Activated gamma-delta T cell (primary cell): ENCODE data around the gene MPPED1.

Experiments used
- DNase-seq: peaks from one replicate; lab custom pipeline; 2025; lab: John Stamatoyannopoulos, UW

MPPED1 gene

DNA sequence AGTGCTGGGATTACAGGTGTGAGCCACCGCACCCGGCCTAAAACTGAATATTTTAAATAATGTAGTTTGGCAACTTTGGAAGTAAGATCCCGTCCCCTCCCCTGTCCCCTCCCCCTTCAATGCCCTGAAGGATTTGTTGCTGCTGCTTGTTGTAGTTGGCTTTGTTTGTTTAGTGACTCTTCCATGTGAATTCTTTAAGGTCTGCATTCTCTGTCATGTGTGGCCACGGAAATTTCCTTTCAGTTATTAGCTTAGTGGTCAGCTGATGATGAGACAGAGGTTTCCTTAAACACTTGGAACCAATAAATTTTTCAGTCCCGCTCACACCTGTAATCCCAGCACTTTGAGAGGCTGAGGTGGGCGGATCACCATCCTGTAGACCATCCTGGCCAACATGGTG is 109.9 kb downstream of the MPPED1 start:
- no peak for DNase-seq

DNA sequence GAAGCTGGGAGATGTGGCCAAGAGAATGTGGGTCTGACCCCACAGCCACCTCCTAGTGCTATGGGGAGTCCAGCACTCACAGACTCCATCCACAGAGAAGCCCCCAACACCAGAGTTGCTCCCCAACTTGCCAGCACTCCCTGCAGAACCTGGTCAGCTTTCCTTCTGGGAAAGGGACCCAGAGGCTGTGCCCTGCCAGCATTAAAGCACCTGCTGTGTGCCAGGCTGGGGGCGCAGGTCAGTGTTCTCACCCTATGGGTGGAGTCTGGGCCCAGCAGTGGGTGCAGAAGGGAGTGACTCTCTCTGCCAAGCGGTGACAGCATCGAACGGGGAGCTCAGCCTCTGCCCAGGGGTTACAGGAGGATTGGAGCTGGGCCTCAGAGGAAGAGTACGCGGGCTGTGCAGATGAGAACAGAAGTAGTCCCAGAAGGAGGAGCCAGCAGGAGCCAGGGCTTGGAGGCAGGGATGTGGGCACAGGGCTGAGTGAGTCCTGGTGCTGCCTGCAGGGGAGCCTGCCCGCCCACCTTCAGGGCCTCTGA is 114.4 kb downstream of the MPPED1 start:
- DNase-seq = no peak

GRCh38 chr22:43526946-43527345 is 115.1 kb downstream of the MPPED1 start:
- DNase-seq = no peak

GRCh38 chr22:43528601-43529360 is 117.0 kb downstream of the MPPED1 start:
- no peak for DNase-seq

DNA sequence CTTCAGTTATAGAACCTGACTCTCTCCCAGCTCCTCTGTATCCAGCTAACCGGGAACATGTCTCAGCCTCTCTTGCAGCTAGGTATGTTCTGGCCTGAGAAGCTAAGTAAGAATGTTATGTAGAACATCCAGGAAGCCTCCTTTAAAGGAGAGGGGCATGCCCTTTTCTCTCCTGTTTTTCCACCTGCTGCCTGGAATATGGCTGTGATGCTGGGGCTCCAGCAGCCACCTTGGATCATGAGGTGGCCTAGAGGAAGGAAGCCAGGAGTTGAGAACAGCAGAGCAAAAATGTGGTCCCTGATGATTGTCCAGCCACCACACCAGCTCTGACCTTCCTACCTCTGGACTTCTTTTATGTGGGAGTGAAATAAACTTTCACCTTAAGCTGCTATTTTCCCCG is 117.6 kb downstream of the MPPED1 start:
- DNase-seq = no peak

DNA sequence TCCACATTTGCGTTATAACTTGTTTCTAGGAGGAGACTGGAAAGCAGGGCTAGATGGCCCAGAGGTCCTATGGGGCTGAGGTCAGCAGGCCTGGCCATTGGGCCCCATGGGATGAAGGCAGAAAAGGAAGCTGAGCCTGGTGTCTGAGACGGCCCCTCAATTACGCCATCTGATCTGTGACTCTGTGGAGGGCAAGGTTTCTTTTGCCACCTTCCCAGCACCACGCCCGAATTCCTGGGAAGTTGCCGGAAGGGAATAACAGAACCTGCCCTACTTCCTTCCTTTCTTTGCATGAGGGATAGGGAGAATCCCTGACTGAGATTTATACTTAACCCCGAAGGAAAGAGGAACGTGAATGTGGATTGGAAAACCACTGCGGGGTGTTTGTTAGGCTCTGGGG is 118.1 kb downstream of the MPPED1 start:
- no peak for DNase-seq

- no peak for DNase-seq
Measured at GRCh38 chr22:43530349-43531201, 118.8 kb downstream of the MPPED1 start.

DNA sequence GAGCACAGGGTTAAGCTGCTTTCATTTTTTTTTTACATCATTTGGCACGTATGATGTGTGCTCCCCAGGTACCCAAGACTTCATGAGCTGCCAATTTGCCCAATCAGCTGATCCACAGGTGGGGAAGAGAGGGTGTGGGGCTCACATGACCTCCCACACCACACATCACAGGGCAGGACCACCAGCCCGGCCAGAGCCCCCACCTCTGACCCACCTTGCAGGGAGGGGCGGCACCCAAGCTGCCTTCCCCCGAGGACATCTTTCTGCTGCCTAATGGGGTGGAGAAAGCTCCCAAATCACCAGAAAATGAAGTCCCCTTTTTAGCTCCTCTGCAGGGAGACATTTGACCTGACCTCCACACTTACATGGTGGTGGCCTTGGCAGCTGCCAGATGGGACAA is 119.8 kb downstream of the MPPED1 start:
- no peak for DNase-seq

GRCh38 chr22:43532301-43533155 is 120.7 kb downstream of the MPPED1 start:
- DNase-seq = no peak

- no peak for DNase-seq
Measured at GRCh38 chr22:43533156-43533530, 121.3 kb downstream of the MPPED1 start.

GRCh38 chr22:43533656-43534428 is 122.0 kb downstream of the MPPED1 start:
- no peak for DNase-seq

DNA sequence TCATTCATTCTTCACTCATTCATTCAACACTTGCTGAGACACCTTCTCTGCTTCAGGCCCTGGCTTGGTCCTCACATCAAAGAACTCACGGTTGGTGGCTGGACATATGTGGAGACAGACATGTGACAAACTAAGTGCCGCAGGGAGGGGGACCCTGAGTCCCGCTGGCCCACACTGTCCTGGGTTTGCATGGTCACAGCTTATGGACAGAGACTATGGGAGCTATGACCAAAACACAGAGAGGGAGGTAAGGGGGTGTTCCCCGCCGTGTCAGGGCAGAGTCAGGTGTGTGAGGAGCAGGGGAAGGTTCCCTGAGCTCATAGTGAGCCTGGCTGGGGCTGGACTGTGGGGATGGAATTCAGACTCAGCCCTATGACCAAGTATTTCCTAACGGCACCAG is 123.1 kb downstream of the MPPED1 start:
- no peak for DNase-seq

DNA sequence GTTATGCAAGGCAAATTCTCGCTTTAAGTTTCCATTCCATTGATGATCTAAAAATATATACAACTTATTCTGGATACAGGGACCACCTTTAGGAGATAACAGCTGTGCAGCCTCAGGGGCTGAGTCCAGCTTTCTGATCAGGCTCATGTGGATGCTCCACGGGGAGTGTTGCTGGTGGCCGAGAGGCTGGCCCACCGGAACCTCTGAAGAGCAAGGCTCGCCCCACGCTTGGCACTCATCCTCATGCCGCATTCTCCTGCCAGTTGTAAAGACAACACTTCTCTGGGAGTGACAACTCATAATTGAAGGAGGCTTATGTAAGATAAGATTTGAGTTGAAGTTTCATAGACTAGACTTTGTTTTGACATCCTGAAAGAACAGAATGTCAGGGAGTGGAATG is 123.5 kb downstream of the MPPED1 start:
- no peak for DNase-seq

DNA sequence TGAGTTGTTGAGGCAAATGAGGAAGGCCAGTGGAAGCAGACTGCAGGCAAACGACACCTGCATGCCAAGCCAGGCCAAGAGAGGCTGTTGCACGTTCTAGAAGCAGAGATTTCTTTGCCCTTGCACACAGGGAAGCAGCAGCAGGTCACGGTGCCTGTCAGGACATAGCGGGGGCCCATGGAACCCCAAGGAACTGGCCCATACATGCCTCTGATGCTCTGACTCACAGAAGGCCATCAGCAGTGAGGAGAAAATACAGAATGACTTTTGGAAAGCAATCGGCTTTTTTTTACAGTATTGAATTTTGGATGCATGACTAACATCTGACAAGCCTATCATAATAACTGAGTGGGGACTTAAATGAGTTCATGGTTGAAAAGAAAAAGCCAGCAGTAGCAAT is 123.9 kb downstream of the MPPED1 start:
- no peak for DNase-seq

DNA sequence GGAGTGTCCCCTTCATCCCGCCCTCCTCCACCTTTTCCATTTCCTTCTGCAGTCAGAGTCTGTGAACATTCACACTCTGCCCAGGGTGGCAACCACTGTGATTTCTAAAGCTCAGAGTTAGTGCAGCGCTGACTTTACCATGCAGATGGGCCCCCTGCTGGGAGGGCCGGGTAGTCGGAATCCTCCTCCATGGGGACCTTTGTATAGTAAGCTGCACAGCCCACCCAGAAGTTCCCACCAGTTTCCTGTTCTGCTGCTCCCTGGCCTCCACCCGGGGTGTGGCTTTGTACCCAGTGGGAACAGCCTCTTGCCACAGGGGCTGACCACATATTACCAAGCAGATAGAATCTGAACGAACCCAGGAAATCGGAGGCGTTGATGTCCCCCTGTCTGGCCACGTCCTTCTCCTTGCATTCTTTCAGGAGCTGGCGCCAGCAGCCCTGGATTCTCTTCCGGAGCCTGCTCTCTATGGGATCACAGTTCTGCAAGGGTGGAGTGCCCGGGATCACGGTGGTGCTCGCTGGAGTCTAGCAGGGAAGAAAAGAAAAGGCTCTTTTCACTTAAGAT is 125.3 kb downstream of the MPPED1 start:
- DNase-seq = no peak

DNA sequence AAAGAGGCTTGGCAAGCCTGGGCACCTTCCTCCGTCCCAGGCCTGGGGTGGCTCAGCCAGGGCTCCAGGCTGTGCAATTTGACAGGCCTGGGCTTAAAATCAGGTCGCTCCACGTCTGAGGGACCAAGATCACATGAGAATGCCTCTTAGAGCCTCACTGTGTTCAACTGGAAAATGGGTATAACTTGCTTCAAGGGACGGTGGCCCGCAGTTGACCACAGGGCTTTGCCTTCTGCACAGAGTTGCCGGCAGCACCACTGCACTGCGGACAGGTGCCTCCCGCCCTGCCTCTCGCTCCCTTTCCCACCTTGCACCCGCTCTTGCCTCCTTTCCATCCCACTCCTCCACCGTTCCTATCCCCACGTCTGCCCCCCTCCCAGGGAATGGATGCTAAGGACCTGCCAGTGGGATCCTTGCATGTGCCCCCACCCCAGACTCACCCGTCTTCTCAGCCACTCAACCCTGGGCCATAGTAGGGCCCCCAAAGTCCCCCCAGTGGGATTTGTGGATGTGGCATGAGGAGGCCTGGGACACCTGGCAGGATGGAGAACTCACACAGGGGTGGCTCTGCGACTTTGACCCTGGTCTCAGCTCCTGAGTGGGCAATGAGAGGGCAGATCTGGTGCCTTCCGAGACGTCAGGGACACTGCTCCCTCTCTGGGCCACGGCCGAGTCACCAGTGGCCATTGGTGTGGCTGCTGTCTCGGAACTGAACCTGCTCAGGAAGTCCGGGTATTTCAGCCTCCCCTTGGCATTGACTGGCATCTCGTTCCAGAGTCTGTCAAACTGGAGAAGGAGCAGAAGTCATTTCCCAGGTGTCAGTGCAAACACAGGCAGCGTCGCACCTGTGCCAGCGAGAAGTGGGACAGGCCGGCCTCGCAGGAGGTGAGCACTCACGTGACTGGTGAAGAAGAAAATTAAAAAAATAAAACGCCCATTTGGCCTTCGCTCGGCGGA is 128.0 kb downstream of the MPPED1 start:
- DNase-seq = no peak

DNA sequence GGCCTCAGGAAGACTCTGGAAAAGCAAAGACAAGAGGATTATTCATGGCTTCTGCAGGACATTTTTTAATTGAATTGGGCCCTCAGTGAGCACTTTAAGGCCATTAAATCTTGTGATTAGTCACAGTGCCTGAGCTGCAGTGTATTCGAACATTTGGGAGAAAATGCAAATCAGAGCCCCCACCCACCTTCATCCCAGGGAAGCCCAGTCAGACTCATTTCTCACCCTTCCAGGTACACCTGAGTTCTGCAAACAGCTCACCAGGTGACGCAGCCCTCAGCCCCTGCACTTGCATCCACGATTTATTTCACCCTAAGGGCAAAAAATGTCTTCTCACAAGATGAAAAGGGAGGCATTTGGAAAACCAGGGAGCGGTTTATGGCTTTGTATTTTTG is 128.7 kb downstream of the MPPED1 start:
- DNase-seq = no peak

DNA sequence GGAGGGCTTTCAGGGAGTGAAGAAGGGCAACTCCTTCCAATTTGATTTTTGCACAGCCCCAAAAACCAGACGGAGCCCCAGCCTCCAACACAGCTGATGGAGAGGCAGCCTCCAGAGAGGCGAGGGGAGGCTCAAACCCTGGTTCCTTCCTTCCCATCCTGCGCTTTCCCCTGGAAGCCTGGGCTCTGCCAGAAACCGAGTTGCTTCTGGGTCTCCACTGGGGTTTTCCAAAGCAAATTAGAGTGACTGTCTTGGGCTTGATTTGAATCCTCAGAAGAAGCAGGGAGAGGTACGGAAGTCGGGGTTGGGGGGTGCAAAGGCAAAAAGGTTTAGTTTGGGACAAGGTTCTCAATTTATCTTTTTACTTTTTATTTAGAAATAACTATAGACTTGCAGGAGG is 129.2 kb downstream of the MPPED1 start:
- no peak for DNase-seq

DNA sequence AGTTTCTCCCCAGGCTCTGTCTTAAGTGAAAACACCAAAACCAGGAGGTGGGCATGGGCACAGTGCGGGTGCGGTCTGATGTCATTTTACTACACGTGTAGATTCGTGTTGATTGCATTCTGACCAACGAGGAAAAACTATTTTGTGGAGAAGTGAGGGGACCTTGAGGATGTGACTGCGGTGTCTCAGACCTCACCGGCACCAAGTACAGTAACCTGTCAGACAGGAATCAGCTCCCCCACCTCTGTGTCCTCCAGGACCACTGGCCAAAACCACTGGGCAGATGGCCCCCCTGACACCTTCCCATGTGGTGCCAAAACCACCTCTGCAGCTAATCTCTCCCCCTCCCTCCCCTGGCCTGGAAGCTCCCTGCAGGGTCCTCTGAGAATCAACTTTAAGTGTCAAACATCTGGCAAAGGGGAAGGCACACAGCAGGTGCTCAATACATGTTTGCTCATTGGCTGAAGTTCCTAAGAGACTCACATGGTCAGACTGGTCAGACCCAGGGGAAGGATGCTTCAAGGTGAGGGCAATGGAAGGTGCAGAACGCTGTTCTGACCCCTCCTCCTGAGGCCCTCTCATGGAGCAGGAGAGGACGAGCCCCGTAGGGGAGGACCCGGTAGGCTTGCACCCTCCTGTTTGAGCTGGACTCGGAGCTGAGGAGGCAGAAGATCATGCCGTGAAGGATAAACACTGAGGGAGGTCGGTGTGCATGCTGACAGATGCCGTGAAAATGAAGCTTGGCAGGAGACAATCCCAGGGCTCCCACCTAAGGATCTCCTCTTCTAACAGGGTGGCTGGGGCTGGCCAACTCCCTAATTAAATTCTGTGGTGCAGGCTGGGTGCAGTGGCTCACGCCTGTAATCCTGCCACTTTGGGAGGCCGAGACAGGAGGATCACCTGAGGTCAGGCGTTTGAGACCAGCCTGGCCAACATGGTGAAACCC is 129.9 kb downstream of the MPPED1 start:
- DNase-seq = no peak
